Measurements from ENCODE around the gene SMIM35.

GRCh38 chr11:117986981-117987574, 99.7 kb downstream of the SMIM35 start:
- TF ChIP-seq, protein P1, sequence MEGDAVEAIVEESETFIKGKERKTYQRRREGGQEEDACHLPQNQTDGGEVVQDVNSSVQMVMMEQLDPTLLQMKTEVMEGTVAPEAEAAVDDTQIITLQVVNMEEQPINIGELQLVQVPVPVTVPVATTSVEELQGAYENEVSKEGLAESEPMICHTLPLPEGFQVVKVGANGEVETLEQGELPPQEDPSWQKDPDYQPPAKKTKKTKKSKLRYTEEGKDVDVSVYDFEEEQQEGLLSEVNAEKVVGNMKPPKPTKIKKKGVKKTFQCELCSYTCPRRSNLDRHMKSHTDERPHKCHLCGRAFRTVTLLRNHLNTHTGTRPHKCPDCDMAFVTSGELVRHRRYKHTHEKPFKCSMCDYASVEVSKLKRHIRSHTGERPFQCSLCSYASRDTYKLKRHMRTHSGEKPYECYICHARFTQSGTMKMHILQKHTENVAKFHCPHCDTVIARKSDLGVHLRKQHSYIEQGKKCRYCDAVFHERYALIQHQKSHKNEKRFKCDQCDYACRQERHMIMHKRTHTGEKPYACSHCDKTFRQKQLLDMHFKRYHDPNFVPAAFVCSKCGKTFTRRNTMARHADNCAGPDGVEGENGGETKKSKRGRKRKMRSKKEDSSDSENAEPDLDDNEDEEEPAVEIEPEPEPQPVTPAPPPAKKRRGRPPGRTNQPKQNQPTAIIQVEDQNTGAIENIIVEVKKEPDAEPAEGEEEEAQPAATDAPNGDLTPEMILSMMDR (conservative IDR thresholded peaks at IDR 0.05): no peak
- TF ChIP-seq EZH2 (IDR thresholded peaks at IDR 0.05; ENCODE audit: low read depth): no peak

All from PC-9 (cell line).